Osteocyte (in vitro differentiated cells): ENCODE measurements around the gene MICU2. TPM values are rescaled to one million over a fixed set of nuclear protein-coding genes. Genes with fewer than 3 reads are reported as not detected.
A peak's percentile ranks its signal among the peaks of the same experiment; 100 is the strongest.

Experiments
- DNase-seq: peaks from one replicate; pipeline ENCODE4 v3.0.0; 2021; ENCODE audit warnings: mixed read lengths; ENCODE audit not compliant: unreplicated experiment; ENCODE audit errors: extremely low spot score
- H3K27ac Mint-ChIP-seq: one replicate; pipeline ENCODE4 v1.8.0; 2021; ENCODE audit warnings: mild to moderate bottlenecking, mixed read lengths; ENCODE audit not compliant: unreplicated experiment
- H3K27me3 Mint-ChIP-seq: one replicate; pipeline ENCODE4 v1.8.0; 2021; ENCODE audit warnings: mixed read lengths; ENCODE audit not compliant: unreplicated experiment
- H3K36me3 Mint-ChIP-seq: one replicate; pipeline ENCODE4 v1.8.0; 2021; ENCODE audit warnings: mixed read lengths; ENCODE audit not compliant: unreplicated experiment
- H3K4me1 Mint-ChIP-seq: one replicate; pipeline ENCODE4 v1.8.0; 2021; ENCODE audit warnings: mixed read lengths; ENCODE audit not compliant: unreplicated experiment
- H3K4me3 Mint-ChIP-seq: one replicate; pipeline ENCODE4 v1.8.0; 2021; ENCODE audit warnings: mild to moderate bottlenecking, moderate library complexity, mixed read lengths; ENCODE audit not compliant: unreplicated experiment
- H3K9me3 Mint-ChIP-seq: one replicate; pipeline ENCODE4 v1.8.0; 2021; ENCODE audit warnings: mixed read lengths; ENCODE audit not compliant: unreplicated experiment
- long read RNA-seq: library from polyadenylated mRNA; unstranded; transcript quantifications from one replicate; pipeline ENCODE4 v2.0.0, GENCODE V29; 2021
- total RNA-seq: library from RNA; stranded (reverse); gene quantifications from 2 replicates; pipeline ENCODE4 v1.2.1, GENCODE V29; 2021
- TF ChIP-seq, protein P1 (sequence below): fragments of 200-600 bp; sonication (generic); IDR thresholded peaks from 2 replicates; pipeline ENCODE4 v1.5.0; 2021; ENCODE audit warnings: antibody characterized with exemption, mild to moderate bottlenecking, moderate library complexity

The MICU2 gene, protein sequence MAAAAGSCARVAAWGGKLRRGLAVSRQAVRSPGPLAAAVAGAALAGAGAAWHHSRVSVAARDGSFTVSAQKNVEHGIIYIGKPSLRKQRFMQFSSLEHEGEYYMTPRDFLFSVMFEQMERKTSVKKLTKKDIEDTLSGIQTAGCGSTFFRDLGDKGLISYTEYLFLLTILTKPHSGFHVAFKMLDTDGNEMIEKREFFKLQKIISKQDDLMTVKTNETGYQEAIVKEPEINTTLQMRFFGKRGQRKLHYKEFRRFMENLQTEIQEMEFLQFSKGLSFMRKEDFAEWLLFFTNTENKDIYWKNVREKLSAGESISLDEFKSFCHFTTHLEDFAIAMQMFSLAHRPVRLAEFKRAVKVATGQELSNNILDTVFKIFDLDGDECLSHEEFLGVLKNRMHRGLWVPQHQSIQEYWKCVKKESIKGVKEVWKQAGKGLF
- total RNA-seq = 31.0 and 31.6 TPM in 2 replicates
- long read RNA-seq, transcript MICU2-201 (12 exons, 1,920 nt) = major isoform, 87 of 102 reads
- long read RNA-seq, partial matches to known transcripts = 5 of 102 reads
- long read RNA-seq, other reads (novel, unspliced or antisense) = 9 of 102 reads

DNA sequence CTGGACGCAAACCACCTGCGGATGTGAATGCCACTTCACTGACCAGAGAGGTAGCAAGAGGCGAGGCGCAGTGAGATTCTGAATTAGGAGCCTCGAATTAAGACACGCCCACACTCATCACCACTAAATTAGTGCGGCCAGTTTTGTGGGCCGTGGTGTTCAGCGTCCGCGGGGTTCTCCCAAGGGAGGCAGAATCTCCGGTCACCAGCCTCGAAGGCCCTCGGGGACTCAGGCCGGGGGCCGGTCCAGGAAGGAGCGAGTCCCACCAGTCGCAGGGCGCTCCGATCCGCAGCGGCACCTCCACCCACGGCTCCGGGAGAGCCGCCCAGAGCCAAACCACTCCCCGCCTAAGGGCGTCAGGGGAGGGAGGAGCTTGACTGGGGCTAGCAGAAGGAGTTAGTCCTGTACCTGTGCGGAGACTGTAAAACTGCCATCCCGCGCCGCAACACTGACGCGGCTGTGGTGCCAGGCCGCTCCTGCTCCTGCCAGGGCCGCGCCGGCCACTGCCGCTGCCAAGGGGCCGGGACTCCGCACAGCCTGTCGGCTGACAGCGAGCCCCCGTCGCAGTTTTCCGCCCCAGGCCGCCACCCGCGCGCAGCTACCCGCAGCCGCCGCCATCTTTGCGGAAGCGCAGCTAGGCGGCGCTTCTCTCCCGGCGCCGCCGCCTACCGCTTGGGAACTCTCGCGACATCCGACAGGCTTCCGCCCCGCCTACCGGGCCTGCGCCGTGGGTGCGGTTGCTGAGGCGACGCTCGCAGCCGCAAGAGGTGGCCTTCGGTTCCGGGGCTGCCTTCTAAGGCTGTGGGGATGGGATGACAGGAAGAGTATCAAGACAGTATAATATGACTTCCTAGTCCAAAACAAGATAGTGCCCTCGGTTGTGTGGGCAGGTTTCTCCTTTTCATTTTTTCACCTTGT is at the start of gene MICU2:
MICU2 (minus strand) TSS at position 640 of the 918 bp plus-strand sequence; CDS start at position 618, 22 bp downstream.
- Mint-ChIP-seq H3K36me3 (peaks cover 7% of the 10 kb centered on the region), H3K27ac (peak within 1 kb of the TSS; percentile 80), H3K27me3 (peaks cover 25% of the 10 kb centered on the region), H3K4me3 (peak within 1 kb of the TSS; percentile 77), H3K9me3 (no peaks in the 10 kb centered on the region), H3K4me1 (peaks cover 10% of the 10 kb centered on the region)
- TF ChIP-seq, protein P1, sequence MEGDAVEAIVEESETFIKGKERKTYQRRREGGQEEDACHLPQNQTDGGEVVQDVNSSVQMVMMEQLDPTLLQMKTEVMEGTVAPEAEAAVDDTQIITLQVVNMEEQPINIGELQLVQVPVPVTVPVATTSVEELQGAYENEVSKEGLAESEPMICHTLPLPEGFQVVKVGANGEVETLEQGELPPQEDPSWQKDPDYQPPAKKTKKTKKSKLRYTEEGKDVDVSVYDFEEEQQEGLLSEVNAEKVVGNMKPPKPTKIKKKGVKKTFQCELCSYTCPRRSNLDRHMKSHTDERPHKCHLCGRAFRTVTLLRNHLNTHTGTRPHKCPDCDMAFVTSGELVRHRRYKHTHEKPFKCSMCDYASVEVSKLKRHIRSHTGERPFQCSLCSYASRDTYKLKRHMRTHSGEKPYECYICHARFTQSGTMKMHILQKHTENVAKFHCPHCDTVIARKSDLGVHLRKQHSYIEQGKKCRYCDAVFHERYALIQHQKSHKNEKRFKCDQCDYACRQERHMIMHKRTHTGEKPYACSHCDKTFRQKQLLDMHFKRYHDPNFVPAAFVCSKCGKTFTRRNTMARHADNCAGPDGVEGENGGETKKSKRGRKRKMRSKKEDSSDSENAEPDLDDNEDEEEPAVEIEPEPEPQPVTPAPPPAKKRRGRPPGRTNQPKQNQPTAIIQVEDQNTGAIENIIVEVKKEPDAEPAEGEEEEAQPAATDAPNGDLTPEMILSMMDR = no peak
- peak; percentile 97 for DNase-seq

DNA sequence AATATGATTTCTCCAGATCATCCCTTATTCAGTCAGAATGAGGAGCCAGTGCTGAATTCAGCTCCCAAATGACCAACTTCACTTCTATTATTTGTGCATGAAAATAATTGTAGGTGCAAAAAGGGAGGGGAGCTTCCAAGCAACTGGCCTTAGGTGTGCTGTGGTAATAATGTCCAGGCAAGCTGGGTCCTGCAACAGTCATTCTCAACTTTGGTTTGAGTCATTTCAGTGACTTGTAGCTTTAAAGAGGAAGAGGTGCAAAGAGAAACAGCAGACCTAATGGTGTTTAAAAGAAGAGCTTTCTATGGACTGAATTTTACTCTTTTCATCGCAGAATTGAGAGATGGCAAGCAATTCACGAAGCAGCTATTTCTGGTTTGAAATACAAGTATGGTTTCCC is 37.7 kb upstream of the MICU2 start:
- TF ChIP-seq, protein P1 = no peak

DNA sequence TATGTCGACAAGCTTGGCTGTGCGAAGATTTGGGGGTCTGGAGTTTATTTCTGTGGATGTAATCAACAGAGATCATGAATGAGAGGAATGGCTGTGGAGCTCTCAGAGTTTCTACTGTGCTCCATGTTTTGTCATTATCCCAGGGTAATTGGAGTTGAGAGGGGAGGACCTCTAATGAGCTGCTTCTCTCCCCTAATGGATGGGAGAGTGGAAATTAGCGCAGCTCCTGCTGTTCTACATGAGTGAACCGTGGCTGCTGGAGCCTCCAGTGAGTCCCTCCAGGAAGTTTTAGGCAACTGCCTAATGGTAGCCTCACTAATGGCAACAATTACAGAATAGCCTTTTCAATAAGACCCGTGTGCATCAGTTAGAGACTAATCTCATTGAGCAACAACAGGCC is 35.6 kb upstream of the MICU2 start:
- no peak overlapping the region for H3K4me3 Mint-ChIP-seq
- no peaks in the 10 kb centered on the region for H3K9me3 Mint-ChIP-seq
- no peak for DNase-seq
- no peaks in the 10 kb centered on the region for H3K4me1 Mint-ChIP-seq
- H3K27me3 Mint-ChIP-seq = peaks cover 21% of the 10 kb centered on the region
- H3K36me3 Mint-ChIP-seq = no peaks in the 10 kb centered on the region
- TF ChIP-seq, protein P1 = no peak
- H3K27ac Mint-ChIP-seq = no peak overlapping the region

More for the DNA sequence above, 37.7 kb upstream of the MICU2 start:
- no peaks in the 10 kb centered on the region for H3K9me3 Mint-ChIP-seq
- DNase-seq = no peak
- no peaks in the 10 kb centered on the region for H3K4me1 Mint-ChIP-seq
- peaks cover 21% of the 10 kb centered on the region for H3K27me3 Mint-ChIP-seq
- no peak overlapping the region for H3K4me3 Mint-ChIP-seq
- no peaks in the 10 kb centered on the region for H3K36me3 Mint-ChIP-seq
- H3K27ac Mint-ChIP-seq = no peak overlapping the region

DNA sequence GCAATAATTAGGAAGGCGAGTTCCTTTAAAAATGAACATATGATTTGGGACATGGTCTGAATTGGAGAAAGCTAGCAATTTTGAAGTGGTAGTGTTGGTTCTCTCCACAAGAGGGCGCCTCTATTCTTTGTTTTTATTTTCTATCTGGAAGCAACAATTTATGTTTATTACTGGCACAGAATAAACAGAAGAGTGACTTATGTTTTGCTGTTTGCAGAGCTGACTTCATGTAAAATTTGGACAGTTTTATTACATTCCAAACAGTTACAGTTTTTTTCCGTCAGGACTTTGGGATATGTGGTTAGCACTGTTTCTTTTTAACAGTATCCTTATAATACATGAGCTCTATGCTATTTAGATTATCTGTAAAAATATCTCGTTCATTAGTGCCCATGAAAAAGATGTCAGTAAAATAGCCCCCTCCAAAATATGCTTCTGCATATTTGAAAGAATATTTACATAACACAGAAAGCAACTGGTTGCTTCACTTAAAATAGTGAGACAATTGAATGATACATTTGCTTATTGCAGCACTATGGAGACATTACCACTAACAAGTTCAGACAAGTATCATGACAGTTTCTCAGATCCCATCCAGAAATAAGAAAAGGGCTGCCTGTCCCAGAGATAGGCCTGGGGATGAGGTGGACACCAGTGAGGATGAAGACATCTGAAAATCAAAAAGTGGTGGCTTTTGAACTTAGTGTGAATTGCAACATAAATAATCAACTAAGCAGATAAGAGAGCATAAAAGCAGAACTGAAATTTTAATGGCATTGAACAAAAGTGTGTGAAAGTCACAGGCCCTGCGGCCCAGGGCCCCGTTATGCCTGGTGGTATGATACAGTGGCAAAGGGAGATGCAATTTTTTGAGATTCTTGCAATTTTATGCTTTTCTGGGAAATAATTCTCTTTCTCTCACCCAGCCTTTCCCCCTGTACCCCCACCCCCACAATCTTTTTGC is 34.6 kb upstream of the MICU2 start:
- Mint-ChIP-seq H3K4me1 (no peaks in the 10 kb centered on the region), H3K27me3 (peaks cover 21% of the 10 kb centered on the region), H3K4me3 (no peak overlapping the region), H3K36me3 (no peaks in the 10 kb centered on the region), H3K9me3 (no peaks in the 10 kb centered on the region), H3K27ac (no peak overlapping the region)
- TF ChIP-seq, protein P1 = peak; percentile 85
- DNase-seq = no peak
